KG1 (cell line): ENCODE data around the gene CNIH2.
"Not testable (repeated sequence)": the region's sequence is repeated elsewhere in the genome, so short reads cannot be mapped to it uniquely, and the experiment has no call there.

ENCODE experiments used
- DNase-seq: peaks from one replicate; lab custom pipeline; 2025; lab: John Stamatoyannopoulos, UW

CNIH2 gene

GRCh38 chr11:66315498-66315885 lies 37.5 kb downstream of the CNIH2 start:
- DNase-seq: no peak

GRCh38 chr11:66315921-66316811 lies 38.2 kb downstream of the CNIH2 start:
- DNase-seq: no peak

DNA sequence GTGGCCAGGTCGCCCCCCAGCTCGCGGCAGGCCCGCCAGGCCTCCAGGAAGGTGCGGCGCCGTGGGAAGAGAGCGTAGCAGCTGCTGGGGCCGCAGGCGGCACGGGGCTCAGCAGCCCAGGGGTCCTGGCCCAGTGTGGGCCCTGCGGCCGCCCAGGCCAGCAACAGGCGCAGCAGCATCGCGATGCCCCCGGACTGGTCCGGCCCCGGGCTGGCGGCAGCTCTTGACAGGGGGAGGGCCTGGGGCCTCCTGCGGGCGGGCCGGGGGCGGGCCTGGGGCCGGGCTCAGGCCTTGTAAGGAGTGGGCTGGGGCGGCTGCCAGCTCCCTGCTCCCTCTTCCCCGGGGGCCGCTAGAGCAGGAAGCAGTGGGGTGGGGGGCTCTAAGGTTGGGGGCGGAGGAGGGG lies 38.9 kb downstream of the CNIH2 start, which contains the start of gene CD248:
CD248 (minus strand) TSS at position 196 of the 403 bp plus-strand sequence; CDS start at position 179, 17 bp downstream.
- no peak for DNase-seq

GRCh38 chr11:66317322-66317722 lies 39.3 kb downstream of the CNIH2 start:
- DNase-seq: no peak

DNA sequence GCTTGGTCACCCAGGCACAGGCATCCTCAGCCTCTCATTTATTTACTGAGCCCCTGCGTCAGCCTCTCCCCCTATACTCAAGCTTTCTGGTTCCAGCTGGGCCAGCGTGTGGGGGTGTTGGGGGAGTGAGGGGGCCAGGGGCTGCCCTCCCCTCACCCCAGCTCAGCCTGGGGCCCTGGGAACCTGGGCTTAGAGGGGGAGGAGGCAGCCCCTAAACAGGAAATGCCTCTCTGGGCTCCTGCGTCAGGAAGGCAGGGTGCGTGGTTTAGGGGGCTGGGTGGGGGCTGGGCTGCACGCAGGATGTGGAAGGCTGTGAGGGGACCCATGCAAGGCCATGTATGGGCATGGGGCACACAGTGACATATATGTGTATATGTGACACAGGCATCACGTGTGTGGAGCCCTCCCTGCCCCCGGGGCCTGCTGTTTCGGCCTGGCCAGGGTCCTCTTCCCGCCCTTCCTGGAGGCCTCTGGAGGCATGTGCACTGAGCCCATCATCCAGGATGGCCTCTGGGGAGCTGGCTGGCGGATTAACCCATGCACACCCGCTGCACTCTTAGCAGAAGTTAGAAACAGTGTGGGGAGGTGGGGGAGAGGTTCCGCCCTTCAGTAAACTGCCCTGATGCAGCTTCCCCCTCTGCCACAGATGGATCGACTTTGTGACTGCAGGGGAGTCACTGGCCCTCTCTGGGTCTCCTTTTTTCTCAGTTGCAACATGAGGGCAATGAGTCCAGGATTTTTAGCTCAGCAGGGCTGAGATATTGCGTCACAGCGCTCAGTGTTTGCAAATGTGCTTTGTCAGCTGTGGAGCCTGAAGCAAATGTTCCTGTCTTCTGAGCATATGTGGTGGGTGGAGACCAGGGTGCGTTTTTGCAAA lies 40.0 kb downstream of the CNIH2 start:
- peak; percentile 33 for DNase-seq

DNA sequence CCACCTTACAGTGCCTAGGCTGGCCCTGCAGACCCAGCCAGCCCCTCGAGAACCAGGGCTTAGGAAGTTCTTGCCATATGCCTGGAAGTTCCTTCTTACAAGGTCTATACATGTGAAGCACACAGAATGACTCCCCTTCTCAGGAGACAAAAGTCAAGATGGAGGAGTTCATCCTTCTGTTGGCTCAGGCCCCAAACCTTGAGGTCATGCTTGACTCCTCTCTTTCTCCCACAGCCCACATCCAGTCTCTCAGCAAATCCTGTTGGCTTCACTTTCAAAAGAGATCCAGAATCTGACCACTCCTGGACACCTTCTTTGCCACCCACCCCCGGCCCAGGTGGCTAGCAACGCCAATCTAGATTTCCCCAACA lies 40.6 kb downstream of the CNIH2 start:
- DNase-seq: no peak

DNA sequence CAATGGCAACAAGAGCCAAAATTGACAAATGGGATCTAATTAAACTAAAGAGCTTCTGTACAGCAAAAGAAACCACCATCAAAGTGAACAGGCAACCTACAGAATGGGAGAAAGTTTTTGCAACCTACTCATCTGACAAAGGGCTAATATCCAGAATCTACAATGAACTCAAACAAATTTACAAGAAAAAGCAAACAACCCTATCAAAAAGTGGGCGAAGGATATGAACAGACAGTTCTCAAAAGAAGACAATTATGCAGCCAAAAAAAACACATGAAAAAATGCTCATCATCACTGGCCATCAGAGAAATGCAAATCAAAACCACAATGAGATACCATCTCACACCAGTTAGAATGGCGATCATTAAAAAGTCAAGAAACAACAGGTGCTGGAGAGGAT lies 42.3 kb downstream of the CNIH2 start:
- DNase-seq: not testable (repeated sequence)

- not testable (repeated sequence) for DNase-seq
Observed at GRCh38 chr11:66320748-66321147, 42.8 kb downstream of the CNIH2 start.

GRCh38 chr11:66321606-66322005 lies 43.6 kb downstream of the CNIH2 start:
- DNase-seq: no peak

GRCh38 chr11:66322732-66323427 lies 44.9 kb downstream of the CNIH2 start:
- no peak for DNase-seq

DNA sequence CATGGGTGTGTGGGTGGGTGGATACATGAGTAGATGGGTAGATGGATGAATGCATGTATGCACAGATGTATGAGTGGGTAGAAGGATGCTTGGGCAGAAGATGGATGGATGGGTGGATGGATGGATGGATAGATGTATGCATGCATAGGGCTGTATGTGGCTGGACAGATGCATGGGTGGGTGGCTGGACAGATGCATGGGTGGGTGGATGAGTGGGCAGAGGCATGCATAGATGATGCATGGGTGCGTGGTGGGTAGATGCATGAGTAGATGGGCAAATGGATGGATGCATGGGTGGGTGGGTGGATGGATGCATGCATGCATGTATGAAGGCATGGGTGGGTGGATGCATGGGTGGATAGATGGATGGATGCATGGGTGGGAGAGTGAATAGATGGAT lies 45.7 kb downstream of the CNIH2 start:
- DNase-seq: no peak

- DNase-seq: no peak
Observed at GRCh38 chr11:66324664-66325063, 46.7 kb downstream of the CNIH2 start.

- no peak for DNase-seq
Observed at GRCh38 chr11:66325263-66325671, 47.3 kb downstream of the CNIH2 start.

- DNase-seq: no peak
Observed at GRCh38 chr11:66326261-66327111, 48.5 kb downstream of the CNIH2 start.

DNA sequence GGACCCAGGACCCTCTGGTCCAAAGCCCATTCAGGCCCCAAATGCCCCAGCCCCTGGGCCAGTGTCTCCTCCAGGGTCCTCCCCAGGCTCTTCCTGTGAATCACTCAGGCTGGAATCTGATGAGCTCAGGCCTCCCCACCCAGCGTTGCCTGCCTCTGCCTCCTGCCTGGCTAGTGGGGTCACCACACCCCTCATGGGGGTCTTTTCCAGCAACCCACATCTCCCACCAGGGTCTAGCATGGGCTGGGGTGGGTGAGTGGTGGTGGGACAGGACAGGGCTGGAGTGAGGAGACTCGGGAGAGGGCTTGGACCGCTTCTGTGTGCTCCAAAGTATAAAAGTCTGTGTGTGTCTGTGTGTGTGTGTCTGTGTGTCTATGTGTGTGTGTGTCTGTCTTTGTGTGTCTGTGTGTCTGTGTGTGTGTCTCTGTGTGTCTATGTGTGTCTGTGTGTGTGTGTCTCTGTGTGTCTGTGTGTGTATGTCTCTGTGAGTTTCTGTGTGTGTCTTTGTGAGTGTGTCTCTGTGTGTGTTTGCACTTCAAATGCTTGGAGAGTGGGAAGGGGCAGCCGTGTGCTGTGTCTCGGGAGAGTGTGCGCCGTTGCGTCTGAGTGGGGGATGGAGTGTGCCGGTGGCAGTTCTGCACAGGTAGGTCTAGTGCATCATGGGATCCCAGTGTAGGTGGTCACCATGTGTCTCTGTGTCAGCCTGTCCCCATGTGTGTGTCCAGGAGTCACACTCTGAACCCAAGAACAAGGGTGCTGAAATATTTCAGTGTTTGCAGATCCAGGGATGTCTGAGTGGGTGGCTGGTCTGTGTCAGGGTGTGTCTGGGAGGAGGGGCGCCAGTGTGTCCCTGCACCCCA lies 49.4 kb downstream of the CNIH2 start:
- no peak for DNase-seq

GRCh38 chr11:66328031-66328301 lies 50.0 kb downstream of the CNIH2 start:
- no peak for DNase-seq

GRCh38 chr11:66328302-66329144 lies 50.5 kb downstream of the CNIH2 start:
- DNase-seq: peak; percentile 62

DNA sequence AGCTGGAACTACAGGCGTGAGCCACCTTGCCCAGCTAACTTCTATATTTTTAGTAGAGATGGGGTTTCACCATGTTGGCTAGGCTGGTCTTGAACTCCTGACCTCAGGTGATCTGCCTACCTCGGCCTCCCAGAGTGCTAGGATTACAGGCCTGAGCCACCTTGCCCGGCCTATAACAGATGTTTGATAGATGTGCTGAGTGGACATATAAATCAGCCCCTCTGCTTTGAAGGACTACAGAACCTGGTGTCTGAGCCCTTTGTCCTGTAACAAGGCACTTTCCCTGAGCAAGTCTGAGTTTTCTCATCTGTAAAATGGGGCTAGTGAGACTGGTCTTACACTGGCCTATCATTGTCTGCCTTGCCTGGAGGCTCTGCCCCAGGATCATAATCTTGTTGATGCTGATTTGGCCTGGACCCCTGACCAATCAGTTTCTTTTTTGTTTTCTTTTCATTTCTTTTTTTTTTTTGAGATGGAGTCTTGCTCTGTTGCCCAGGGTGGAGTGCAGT lies 51.2 kb downstream of the CNIH2 start:
- no peak for DNase-seq

DNA sequence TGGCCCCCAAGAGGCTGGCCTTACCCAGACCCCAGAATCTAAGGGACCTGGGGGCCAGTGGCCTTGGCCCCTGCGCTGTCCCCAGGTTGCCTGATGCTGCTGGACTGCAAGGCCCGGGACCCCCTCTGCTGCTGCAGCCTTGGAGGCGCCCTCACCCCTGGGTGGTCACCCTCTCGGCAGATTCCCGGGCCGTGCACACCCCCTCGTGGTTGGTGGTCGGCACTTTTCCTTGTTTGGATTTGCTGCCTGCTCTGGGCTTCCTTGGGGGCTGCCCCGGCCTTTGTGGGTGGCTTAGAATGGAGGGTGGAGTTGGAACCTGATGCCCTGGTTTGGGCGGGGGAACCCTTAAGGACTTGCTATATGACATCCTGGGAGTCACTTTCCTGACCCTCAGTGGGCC lies 53.0 kb downstream of the CNIH2 start:
- DNase-seq: no peak
